GM23338 (cell line): Measurements from ENCODE around the gene DIP2C. TPM values are rescaled to one million over a fixed set of nuclear protein-coding genes. Genes with fewer than 3 reads are reported as not detected.

Experiments
- ATAC-seq: fragments of 200-7000 bp; cut with Tn5 transposase; 3 replicates; pipeline ENCODE4 v1.9.1; 2020
- DNase-seq: peaks from one replicate; pipeline ENCODE4 v3.0.0-alpha.2; 2015; ENCODE audit warnings: low spot score
- H2AFZ ChIP-seq: fragments of 200-600 bp; sonication (generic); 2 replicates; pipeline ENCODE4 v1.8.0; 2016; ENCODE audit warnings: antibody characterized with exemption, mild to moderate bottlenecking, moderate library complexity
- H3F3A ChIP-seq: fragments of 200-600 bp; sonication (generic); replicated peaks from 2 replicates; pipeline ENCODE4 v1.8.0; 2017; ENCODE audit warnings: antibody characterized with exemption, mixed run types, low read depth
- H3K27ac ChIP-seq: fragments of 200-600 bp; sonication (generic); 2 replicates; pipeline ENCODE4 v1.6.1; 2016; ENCODE audit warnings: low read depth
- H3K27me3 ChIP-seq: fragments of 200-600 bp; sonication (generic); 2 replicates; pipeline ENCODE4 v1.8.0; 2016; ENCODE audit warnings: mild to moderate bottlenecking, mixed run types, moderate library complexity; ENCODE audit not compliant: insufficient read depth
- H3K36me3 ChIP-seq: fragments of 200-600 bp; sonication (generic); 2 replicates; pipeline ENCODE4 v1.8.0; 2016; ENCODE audit warnings: mild to moderate bottlenecking; ENCODE audit not compliant: insufficient read depth
- H3K4me1 ChIP-seq: fragments of 200-600 bp; sonication (generic); 2 replicates; pipeline ENCODE4 v1.8.0; 2016; ENCODE audit warnings: mild to moderate bottlenecking, moderate library complexity; ENCODE audit not compliant: insufficient read depth
- H3K4me2 ChIP-seq: fragments of 200-600 bp; sonication (generic); 2 replicates; pipeline ENCODE4 v1.7.1; 2017; ENCODE audit warnings: mixed run types
- H3K4me3 ChIP-seq: fragments of 200-600 bp; sonication (generic); 2 replicates; pipeline ENCODE4 v1.6.1; 2016; ENCODE audit warnings: mixed run types
- H3K79me2 ChIP-seq: fragments of 200-600 bp; sonication (generic); replicated peaks from 2 replicates; pipeline ENCODE4 v1.8.0; 2017; ENCODE audit warnings: mild to moderate bottlenecking; ENCODE audit not compliant: insufficient read depth
- H3K9me2 ChIP-seq: fragments of 200-600 bp; sonication (generic); 2 replicates; pipeline ENCODE4 v1.8.0; 2017; ENCODE audit not compliant: insufficient read depth
- H4K20me1 ChIP-seq: fragments of 200-600 bp; sonication (generic); replicated peaks from 2 replicates; pipeline ENCODE4 v1.8.0; 2017; ENCODE audit warnings: mild to moderate bottlenecking; ENCODE audit not compliant: insufficient read depth
- H3K27ac Mint-ChIP-seq: 2 replicates; pipeline ENCODE4 v1.8.0; 2020; ENCODE audit warnings: inconsistent platforms, mild to moderate bottlenecking, moderate library complexity, mixed read lengths
- H3K27me3 Mint-ChIP-seq: 3 replicates; pipeline ENCODE4 v1.8.0; 2022; ENCODE audit warnings: low read depth, mild to moderate bottlenecking, moderate library complexity, mixed read lengths, inconsistent platforms; ENCODE audit not compliant: insufficient read depth, poor library complexity
- H3K36me3 Mint-ChIP-seq: 3 replicates; pipeline ENCODE4 v1.8.0; 2021; ENCODE audit warnings: low read depth, mild to moderate bottlenecking, inconsistent platforms, moderate library complexity, mixed read lengths
- H3K4me1 Mint-ChIP-seq: 3 replicates; pipeline ENCODE4 v1.8.0; 2020; ENCODE audit warnings: mild to moderate bottlenecking, inconsistent platforms, mixed read lengths
- H3K4me3 Mint-ChIP-seq: 3 replicates; pipeline ENCODE4 v1.8.0; 2021; ENCODE audit warnings: moderate library complexity, mild to moderate bottlenecking, inconsistent platforms, mixed read lengths
- H3K9me3 Mint-ChIP-seq: 3 replicates; pipeline ENCODE4 v1.8.0; 2020; ENCODE audit warnings: moderate library complexity, mild to moderate bottlenecking, inconsistent platforms, mixed read lengths
- CREB1 ChIP-seq: fragments of 250-450 bp; sonication (Bioruptor Pico); IDR thresholded peaks from 2 replicates; pipeline ENCODE4 v1.5.0; 2020; ENCODE audit warnings: low read depth, mild to moderate bottlenecking, moderate library complexity
- CTCF ChIP-seq, 2 experiments: fragments of 200-600 bp in 1 of 2; sonication (generic) in 1 of 2; conservative IDR thresholded peaks; 2 replicates each; pipeline versions ENCODE4 v1.5.1 to v1.6.1; 2016 to 2017; ENCODE audit warnings: antibody characterized with exemption in 2 of 2, low read depth in 2 of 2, mild to moderate bottlenecking in 2 of 2, moderate library complexity in 1 of 2
- ETS1 ChIP-seq: IDR thresholded peaks from 2 replicates; pipeline ENCODE4 v1.6.1; 2016; ENCODE audit warnings: antibody characterized with exemption
- EZH2 ChIP-seq: fragments of 200-600 bp; sonication (generic); IDR thresholded peaks from one replicate; pipeline ENCODE4 v1.8.0; 2017; ENCODE audit warnings: antibody characterized with exemption, mild to moderate bottlenecking, low read depth; ENCODE audit not compliant: unreplicated experiment
- EZH2phosphoT487 ChIP-seq: fragments of 200-600 bp; sonication (generic); IDR thresholded peaks from one replicate; pipeline ENCODE4 v1.8.1; 2018; ENCODE audit warnings: antibody characterized with exemption; ENCODE audit not compliant: unreplicated experiment
- JUNB ChIP-seq: IDR thresholded peaks from one replicate; pipeline ENCODE4 v1.6.1; 2016; ENCODE audit warnings: antibody characterized with exemption; ENCODE audit not compliant: unreplicated experiment
- NANOG ChIP-seq: IDR thresholded peaks from 2 replicates; pipeline ENCODE4 v1.6.1; 2016; ENCODE audit warnings: antibody characterized with exemption, borderline replicate concordance
- POLR2AphosphoS5 ChIP-seq: IDR thresholded peaks from 2 replicates; pipeline ENCODE4 v1.6.1; 2016; ENCODE audit warnings: antibody characterized with exemption, low read depth
- REST ChIP-seq: IDR thresholded peaks from one replicate; pipeline ENCODE4 v1.6.1; 2018; ENCODE audit warnings: antibody characterized with exemption; ENCODE audit not compliant: unreplicated experiment
- STAT1 ChIP-seq: IDR thresholded peaks from one replicate; pipeline ENCODE4 v1.6.1; 2016; ENCODE audit warnings: antibody characterized with exemption; ENCODE audit not compliant: unreplicated experiment
- ZNF114 ChIP-seq: fragments of 250-450 bp; sonication (Bioruptor Pico); IDR thresholded peaks from 2 replicates; pipeline ENCODE4 v1.5.0; 2020; ENCODE audit warnings: mild to moderate bottlenecking, moderate library complexity
- ZNF331 ChIP-seq: fragments of 250-450 bp; sonication (Bioruptor Pico); IDR thresholded peaks from 2 replicates; pipeline ENCODE4 v1.5.0; 2020; ENCODE audit warnings: low read depth, mild to moderate bottlenecking, moderate library complexity
- ZNF462 ChIP-seq: fragments of 250-450 bp; sonication (Bioruptor Pico); IDR thresholded peaks from 2 replicates; pipeline ENCODE4 v1.5.0; 2020; ENCODE audit warnings: mild to moderate bottlenecking, moderate library complexity
- polyA plus RNA-seq: library from polyadenylated mRNA; unstranded; fragments of >200 nt; fragmentation: Nextera tagmentation; extraction: Ambion mirVana; gene quantifications from 2 replicates; pipeline ENCODE4 v1.2.1, GENCODE V29; 2016
- total RNA-seq: library from RNA; depleted of rRNA; stranded (reverse); fragments of >200 nt; shearing (Covaris generic); gene quantifications from 2 replicates; pipeline ENCODE4 v1.2.3, GENCODE V29; 2014

The DIP2C gene
- total and polyA plus RNA-seq, 2 experiments from 2014 or later = 5.1 to 7.7 TPM

- Histone ChIP-seq H3K4me1 (0 out of 2 replicates have a peak, but pooled peaks cover 5% of the 10 kb centered on the region), H3K27me3 (no peaks in the 10 kb centered on the region), H3K79me2 (peaks cover 43% of the 10 kb centered on the region), H3F3A (no peaks in the 10 kb centered on the region), H2AFZ (no peak overlapping the region), H3K27ac (no peak overlapping the region), H4K20me1 (peaks cover 12% of the 10 kb centered on the region; the same call in 1 of the 2 replicates), H3K36me3 (no peaks in the 10 kb centered on the region), H3K4me2 (no peak overlapping the region), H3K4me3 (no peak overlapping the region), H3K9me2 (no peaks in the 10 kb centered on the region)
- no peak overlapping the region; the same call in 1 of the 2 replicates for H3K27ac Mint-ChIP-seq
- H3K4me1 Mint-ChIP-seq = peaks cover 10% of the 10 kb centered on the region; the same call in 2 of the 3 replicates
- H3K36me3 Mint-ChIP-seq = peaks cover 18% of the 10 kb centered on the region
- H3K9me3 Mint-ChIP-seq = peaks cover 29% of the 10 kb centered on the region
- TF ChIP-seq EZH2phosphoT487 (no peak), CREB1 (CRISPR knock-in tag) (no peak), REST (no peak), ETS1 (no peak), CTCF (conservative IDR thresholded peaks at IDR 0.05; ENCODE audit: low read depth in 2 of 2) (no peak), ZNF462 (CRISPR knock-in tag) (no peak), ZNF114 (CRISPR knock-in tag) (no peak), NANOG (no peak), EZH2 (no peak), JUNB (no peak), STAT1 (no peak), POLR2AphosphoS5 (no peak), ZNF331 (CRISPR knock-in tag) (no peak)
- H3K27me3 Mint-ChIP-seq = no peaks in the 10 kb centered on the region
- ATAC-seq = no peak
- DNase-seq = no peak
- H3K4me3 Mint-ChIP-seq = no peak overlapping the region
Measured at GRCh38 chr10:567869-568268, 121.6 kb downstream of the DIP2C start.
